Measurements from ENCODE around the gene PTPRG.

- no peak for TF ChIP-seq TEAD4 (IDR thresholded peaks at IDR 0.05)
- TF ChIP-seq CEBPB (IDR thresholded peaks at IDR 0.05) = no peak
- no peak for TF ChIP-seq REST (IDR thresholded peaks at IDR 0.05; ENCODE audit: low read depth)
Observed at GRCh38 chr3:61893840-61894566, 332.6 kb downstream of the PTPRG start.
